DMS53 treated with DMSO at 0.1 percent for 48 hours (cell line): Measurements from ENCODE around the gene LHCGR.

Experiments used
- DNase-seq: peaks from one replicate; lab custom pipeline; 2025; ENCODE audit not compliant: unreplicated experiment; lab: John Stamatoyannopoulos, UW

The LHCGR gene

DNA sequence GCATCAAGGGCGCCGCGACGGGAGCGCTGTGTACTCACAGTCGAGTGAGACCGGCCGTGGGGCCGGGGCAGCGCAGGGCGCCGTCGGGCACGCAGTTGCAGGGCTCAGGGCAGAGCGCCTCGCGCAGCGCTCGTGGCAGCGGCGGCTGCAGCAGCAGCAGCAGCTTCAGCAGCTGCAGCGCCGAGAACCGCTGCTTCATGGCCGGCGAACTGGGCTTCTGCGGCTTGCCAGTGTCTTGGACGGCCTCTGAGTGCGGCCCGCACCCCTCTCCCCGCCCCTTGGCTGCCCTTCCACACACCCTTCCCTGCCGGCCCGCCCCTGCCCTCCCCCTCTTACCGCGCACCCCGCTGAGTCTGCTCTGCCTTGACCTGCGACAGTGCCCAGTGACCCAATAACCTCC lies at the start of gene LHCGR:
Gene LHCGR, minus strand, starts transcription at position 252 of the 400 bp plus-strand sequence. Its CDS starts 53 bp downstream, at position 199.
- DNase-seq = peak; percentile 2

DNA sequence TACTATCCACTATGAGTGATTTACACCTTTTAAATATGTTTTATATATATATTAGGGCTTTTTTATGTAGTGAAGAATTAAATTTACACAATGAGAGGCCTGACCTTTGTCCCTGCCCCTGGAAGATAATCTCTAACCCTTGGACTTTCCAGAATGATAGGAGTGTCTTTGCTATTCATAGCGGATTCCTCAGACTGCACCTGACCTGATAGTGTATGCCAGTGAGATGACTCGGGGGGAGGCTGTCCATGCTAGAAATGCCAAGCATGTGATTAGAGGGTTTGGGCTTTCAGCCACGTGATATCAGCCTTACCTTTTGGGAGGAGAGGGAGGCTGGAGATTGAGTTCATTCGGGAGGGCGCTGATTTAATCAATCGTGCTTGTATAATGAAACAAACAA lies 44.1 kb upstream of the LHCGR start:
- no peak for DNase-seq

DNA sequence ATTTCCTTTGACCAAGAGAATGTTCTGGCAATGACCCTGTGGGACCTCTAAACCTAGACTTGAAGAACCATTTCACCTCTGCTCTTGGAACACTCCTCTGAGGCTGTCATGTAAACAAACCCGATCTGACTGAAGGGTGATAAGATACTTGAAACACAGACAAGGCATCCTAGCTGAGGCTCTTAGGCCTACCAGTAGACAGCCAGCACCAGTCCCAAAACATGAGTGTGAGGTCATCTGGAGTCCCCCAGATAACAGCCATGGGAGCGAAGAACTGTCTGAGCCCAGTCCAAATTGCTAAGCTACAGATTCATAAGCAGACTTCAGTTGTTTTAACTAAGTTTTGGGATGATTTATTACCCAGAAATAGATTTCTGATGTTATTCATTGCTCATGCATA lies 39.5 kb upstream of the LHCGR start:
- no peak for DNase-seq

GRCh38 chr2:48793671-48794070 lies 38.1 kb upstream of the LHCGR start:
- DNase-seq = no peak

- no peak for DNase-seq
Measured at GRCh38 chr2:48792030-48792429, 36.5 kb upstream of the LHCGR start.

DNA sequence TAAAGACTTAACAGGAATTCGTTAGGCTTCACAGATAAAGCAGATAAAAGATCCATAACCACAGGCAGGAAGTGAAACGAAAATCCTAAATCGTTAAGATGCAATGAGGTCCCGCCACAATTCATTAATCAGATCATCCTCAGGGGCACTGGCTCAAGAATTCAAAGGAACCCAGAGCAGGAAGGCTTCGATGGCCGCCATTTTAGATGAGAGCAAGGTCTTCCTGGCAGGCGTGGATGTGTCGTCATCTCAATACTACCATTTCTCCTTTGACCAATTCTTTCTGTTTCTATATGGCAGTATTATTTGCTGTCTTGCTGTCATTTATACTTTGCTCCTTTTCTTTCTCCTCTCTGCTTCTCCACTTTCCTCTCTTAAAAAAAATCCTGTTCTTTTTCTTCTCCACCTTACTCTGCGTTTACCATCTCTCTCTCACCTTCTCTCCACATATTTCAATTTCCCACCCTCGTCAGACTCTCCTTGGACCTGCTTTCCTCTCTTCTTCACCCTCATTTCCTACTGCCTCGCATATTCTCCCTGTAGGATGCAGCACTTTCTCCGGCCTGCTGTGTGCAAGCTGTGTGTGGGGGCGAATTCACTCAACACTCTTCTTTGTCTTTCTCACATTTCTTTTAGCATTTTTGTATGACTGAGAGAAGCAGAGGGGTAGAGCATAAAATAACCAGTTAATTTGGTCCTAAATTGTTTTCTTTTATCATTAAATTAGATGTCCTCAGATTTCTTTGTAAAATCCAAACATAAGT lies 35.1 kb upstream of the LHCGR start:
- no peak for DNase-seq

GRCh38 chr2:48787580-48787979 lies 32.1 kb upstream of the LHCGR start:
- DNase-seq = no peak

DNA sequence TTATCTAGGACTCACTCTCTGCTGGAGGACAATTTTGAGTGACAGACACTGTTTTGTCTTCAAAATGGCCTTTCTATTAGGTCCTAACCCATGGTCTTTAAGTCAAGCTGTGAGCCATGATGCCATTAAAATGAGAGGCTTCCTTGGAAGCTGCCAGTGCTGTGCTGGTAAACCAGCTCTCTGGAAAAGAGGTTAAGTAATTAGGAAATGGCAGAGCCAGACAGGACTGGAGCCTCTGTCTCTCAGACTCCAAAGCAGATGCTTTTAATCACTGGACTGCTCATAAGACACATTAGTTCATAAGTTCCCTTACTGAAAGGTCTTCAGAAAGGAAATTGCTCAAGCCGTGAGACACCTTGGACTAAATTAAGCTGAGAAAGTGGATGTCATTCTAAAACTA lies 25.8 kb upstream of the LHCGR start:
- no peak for DNase-seq

DNA sequence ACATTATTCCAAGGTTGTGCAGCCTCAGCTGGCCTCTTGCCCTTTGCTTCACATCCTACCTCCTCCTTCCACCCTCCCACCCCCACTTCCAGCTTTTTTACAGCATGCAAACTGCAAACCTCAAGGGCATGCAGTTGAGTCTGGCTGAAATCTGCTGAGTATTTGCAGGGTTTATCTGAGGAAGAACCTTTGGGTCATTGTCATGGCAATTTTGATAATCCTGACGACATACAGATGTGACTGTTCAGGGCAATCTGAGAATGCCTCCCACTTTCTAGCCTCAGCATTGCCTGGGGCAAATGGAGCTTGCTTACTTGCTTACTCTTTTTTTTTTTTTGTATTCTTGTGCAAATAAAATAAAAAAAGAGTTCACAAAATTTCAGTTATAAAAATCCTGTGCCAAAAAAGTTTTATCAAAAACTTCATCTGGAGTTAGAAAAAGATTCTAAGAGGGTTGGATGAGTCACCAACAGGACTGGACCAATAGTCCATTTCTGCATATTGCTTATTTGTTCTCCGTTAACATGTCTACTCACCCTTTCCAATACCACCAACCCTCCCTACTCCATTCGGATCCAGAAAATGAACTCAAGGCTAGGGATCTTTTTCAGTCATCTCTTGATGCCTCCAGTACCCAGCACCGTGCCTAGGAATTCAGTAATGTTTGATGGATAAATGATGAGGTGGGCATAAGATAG lies 23.6 kb upstream of the LHCGR start:
- DNase-seq = no peak

DNA sequence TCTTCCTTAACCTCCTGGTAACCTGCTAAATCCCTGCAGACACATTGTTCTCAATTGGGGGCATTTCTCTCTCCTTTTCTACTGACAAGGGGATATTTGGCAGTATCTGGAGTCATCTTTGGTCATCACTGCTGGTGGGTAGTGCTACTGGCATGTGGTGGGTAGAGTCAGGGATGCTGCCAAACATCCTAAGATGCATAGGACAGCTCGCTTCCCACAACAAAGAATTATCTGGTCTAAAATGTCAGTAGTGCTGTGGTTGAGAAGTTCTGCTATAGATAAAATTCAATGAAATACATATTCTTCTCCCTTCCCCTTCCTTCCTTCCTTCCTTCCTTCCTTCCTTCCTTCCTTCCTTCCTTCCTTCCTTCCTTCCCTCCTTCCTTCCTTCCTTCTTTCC lies 18.7 kb upstream of the LHCGR start:
- DNase-seq = no peak

- no peak for DNase-seq
Measured at GRCh38 chr2:48771241-48772014, 15.9 kb upstream of the LHCGR start.

- DNase-seq = no peak
Measured at GRCh38 chr2:48770181-48770580, 14.7 kb upstream of the LHCGR start.

DNA sequence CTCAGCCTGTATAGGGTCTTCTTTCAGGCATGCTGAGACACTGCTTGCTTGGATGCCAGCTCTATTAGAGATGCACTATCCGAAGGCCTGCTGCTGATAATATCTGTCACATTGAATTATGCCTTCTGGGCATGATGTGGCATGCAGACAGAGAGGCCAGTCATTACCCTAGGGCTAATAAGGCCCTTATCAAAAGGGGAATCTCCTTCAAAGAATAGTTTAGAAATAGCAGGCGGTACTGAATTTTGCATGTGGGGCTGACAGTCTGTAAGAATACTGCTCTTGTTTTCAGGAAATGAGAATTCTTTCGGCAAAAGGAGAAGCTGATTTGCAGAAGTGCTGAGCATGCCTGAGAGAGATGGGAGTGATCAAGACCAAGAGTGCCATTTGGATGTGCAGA lies 13.1 kb upstream of the LHCGR start:
- DNase-seq = no peak

DNA sequence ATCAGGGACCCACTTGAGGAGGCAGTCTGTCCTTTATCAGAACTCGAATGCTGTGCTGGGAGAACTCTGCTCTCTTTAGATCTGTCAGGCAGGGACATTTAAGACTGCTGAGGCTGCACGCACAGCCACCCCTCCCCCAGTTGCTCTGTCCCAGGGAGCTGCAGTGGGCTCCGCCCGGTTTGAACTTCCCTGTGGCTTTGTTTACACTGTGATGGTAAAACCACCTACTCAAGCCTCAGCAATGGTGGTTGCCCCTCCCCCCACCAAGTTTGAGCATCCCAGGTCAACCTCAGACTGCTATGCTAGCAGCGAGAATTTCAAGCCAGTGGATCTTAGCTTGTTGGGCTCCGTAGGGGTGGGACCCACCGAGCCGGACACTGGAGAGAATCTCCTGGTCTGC lies 11.8 kb upstream of the LHCGR start:
- no peak for DNase-seq

DNA sequence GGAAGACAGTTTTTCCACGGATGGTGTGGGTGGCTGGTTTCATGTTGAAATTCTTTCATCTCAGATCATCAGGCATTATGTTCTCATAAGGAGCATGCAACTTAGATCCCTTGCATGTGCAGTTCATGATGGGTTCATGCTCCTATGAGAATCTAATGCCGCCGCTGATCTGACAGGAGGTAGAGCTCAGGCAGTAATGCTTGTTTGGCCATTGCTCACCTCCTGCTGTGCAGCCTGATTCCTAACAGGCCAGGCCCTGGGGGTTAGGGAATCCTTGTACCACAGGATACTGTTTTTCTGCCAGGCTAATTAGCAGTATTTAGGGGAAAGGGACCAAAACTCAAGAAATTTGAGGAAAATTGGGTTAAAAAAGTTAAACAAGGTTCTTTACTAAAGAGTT lies 5.3 kb upstream of the LHCGR start:
- DNase-seq = no peak

GRCh38 chr2:48759682-48760081 lies 4.2 kb upstream of the LHCGR start:
- DNase-seq = no peak

- no peak for DNase-seq
Measured at GRCh38 chr2:48756289-48756688, 765 bp upstream of the LHCGR start.

- DNase-seq = no peak
Measured at GRCh38 chr2:48754874-48755273, 650 bp downstream of the LHCGR start.

DNA sequence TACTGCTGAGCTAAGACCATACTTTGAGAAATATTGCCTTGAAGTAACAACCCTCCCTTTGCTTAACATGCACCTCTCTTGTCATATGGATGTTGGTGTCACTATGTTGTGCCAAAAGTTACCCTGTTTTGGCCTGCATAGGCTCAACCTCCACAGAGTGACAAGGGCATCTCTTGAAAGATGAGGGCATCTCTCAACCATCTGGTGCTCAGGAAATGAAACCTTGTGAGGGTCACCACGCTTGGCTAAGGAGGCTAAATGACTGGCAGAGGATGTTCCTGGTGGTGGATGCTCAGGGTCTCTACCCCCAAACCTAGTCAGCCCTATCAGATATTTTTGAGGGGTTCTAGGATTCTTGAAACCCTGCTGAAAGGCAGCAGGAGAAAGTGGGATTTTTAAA lies 2.3 kb downstream of the LHCGR start:
- no peak for DNase-seq

- no peak for DNase-seq
Measured at GRCh38 chr2:48750128-48750739, 5.3 kb downstream of the LHCGR start.

- no peak for DNase-seq
Measured at GRCh38 chr2:48749291-48750127, 6.0 kb downstream of the LHCGR start.
